Parathyroid adenoma (tissue), 2 donors: Measurements from ENCODE around the gene ESYT3.
"Not testable (repeated sequence)": the region's sequence is repeated elsewhere in the genome, so short reads cannot be mapped to it uniquely, and the experiment has no call there.

Experiments used
- H2AFZ ChIP-seq: fragments of 300-600 bp; sonication (generic); one replicate; pipeline ENCODE4 v1.7.0; 2017; ENCODE audit warnings: antibody characterized with exemption, mild to moderate bottlenecking
- H3K27ac ChIP-seq: fragments of 300-600 bp; sonication (generic); one replicate; pipeline ENCODE4 v1.7.0; 2017
- H3K27me3 ChIP-seq: fragments of 300-600 bp; sonication (generic); one replicate; pipeline ENCODE4 v1.7.0; 2017; ENCODE audit warnings: low read length; ENCODE audit not compliant: control insufficient read depth, insufficient read depth
- H3K36me3 ChIP-seq: fragments of 300-600 bp; sonication (generic); one replicate; pipeline ENCODE4 v1.7.0; 2017; ENCODE audit warnings: low read length; ENCODE audit not compliant: control insufficient read depth, insufficient read depth
- H3K4me1 ChIP-seq: fragments of 300-600 bp; sonication (generic); one replicate; pipeline ENCODE4 v1.7.0; 2017; ENCODE audit warnings: control low read depth
- H3K4me2 ChIP-seq: fragments of 300-600 bp; sonication (generic); one replicate; pipeline ENCODE4 v1.7.0; 2017; ENCODE audit warnings: low read length
- H3K4me3 ChIP-seq: fragments of 300-600 bp; sonication (generic); one replicate; pipeline ENCODE4 v1.7.0; 2017; ENCODE audit warnings: low read depth, low read length
- H3K79me2 ChIP-seq: fragments of 300-600 bp; sonication (generic); one replicate; pipeline ENCODE4 v1.7.0; 2017; ENCODE audit warnings: control low read depth
- H3K9ac ChIP-seq: fragments of 300-600 bp; sonication (generic); one replicate; pipeline ENCODE4 v1.7.0; 2017; ENCODE audit warnings: mild to moderate bottlenecking
- H3K9me3 ChIP-seq: fragments of 300-600 bp; sonication (generic); one replicate; pipeline ENCODE4 v1.7.0; 2017; ENCODE audit warnings: low read length; ENCODE audit not compliant: control insufficient read depth
- TF ChIP-seq, protein P1 (sequence below): fragments of 300-600 bp; sonication (generic); IDR thresholded peaks from one replicate; pipeline ENCODE4 v1.7.0; 2017; ENCODE audit warnings: antibody characterized with exemption, mild to moderate bottlenecking
- donor health status: primary hyperparathyroidism.

ESYT3 gene

DNA sequence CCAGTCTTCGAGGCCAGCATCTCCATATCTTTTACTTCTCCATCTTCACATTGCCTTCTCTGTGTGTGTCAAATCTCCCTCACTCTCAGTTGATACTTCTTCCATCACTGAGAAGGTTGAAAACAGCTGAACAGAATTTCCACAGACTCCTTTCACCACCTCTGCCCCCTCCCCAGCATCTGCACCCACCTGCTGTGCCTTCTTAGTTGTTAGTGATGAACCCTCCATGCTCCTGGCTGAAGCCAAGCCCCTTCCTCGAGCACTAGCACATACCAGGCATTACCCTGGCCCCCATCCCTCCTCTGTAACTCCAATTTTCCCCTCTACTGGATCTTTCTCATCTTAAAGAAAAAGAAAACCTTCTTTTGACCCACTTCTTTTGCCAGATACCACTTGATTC lies 27.8 kb upstream of the ESYT3 start:
- H3K79me2 ChIP-seq: no peaks in the 10 kb centered on the region
- no peak overlapping the region for H3K9ac ChIP-seq
- no peaks in the 10 kb centered on the region for H3K27me3 ChIP-seq
- no peaks in the 10 kb centered on the region for H3K9me3 ChIP-seq
- no peak overlapping the region for H3K4me3 ChIP-seq
- H3K4me2 ChIP-seq: no peak overlapping the region
- TF ChIP-seq, protein P1, sequence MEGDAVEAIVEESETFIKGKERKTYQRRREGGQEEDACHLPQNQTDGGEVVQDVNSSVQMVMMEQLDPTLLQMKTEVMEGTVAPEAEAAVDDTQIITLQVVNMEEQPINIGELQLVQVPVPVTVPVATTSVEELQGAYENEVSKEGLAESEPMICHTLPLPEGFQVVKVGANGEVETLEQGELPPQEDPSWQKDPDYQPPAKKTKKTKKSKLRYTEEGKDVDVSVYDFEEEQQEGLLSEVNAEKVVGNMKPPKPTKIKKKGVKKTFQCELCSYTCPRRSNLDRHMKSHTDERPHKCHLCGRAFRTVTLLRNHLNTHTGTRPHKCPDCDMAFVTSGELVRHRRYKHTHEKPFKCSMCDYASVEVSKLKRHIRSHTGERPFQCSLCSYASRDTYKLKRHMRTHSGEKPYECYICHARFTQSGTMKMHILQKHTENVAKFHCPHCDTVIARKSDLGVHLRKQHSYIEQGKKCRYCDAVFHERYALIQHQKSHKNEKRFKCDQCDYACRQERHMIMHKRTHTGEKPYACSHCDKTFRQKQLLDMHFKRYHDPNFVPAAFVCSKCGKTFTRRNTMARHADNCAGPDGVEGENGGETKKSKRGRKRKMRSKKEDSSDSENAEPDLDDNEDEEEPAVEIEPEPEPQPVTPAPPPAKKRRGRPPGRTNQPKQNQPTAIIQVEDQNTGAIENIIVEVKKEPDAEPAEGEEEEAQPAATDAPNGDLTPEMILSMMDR: no peak
- no peak overlapping the region for H2AFZ ChIP-seq
- no peaks in the 10 kb centered on the region for H3K36me3 ChIP-seq
- H3K4me1 ChIP-seq: no peaks in the 10 kb centered on the region
- no peak overlapping the region for H3K27ac ChIP-seq

GRCh38 chr3:138407236-138407907 lies 27.0 kb upstream of the ESYT3 start:
- no peaks in the 10 kb centered on the region for H3K79me2 ChIP-seq
- no peaks in the 10 kb centered on the region for H3K9me3 ChIP-seq
- H3K4me2 ChIP-seq: no peak overlapping the region
- H3K27me3 ChIP-seq: no peaks in the 10 kb centered on the region
- H3K27ac ChIP-seq: no peak overlapping the region
- H3K4me3 ChIP-seq: no peak overlapping the region
- H3K9ac ChIP-seq: no peak overlapping the region
- no peaks in the 10 kb centered on the region for H3K4me1 ChIP-seq
- H2AFZ ChIP-seq: no peak overlapping the region
- TF ChIP-seq, protein P1: no peak
- H3K36me3 ChIP-seq: no peaks in the 10 kb centered on the region

GRCh38 chr3:138408751-138409570 lies 25.5 kb upstream of the ESYT3 start:
- no peak overlapping the region for H3K9ac ChIP-seq
- TF ChIP-seq, protein P1: no peak
- H3K27ac ChIP-seq: no peak overlapping the region

GRCh38 chr3:138412821-138413551 lies 21.4 kb upstream of the ESYT3 start:
- Histone ChIP-seq H3K79me2 (no peaks in the 10 kb centered on the region), H3K36me3 (no peaks in the 10 kb centered on the region), H3K9me3 (no peaks in the 10 kb centered on the region), H3K4me1 (no peaks in the 10 kb centered on the region), H2AFZ (no peak overlapping the region), H3K9ac (no peak overlapping the region), H3K4me2 (no peak overlapping the region), H3K4me3 (no peak overlapping the region), H3K27ac (no peak overlapping the region), H3K27me3 (no peaks in the 10 kb centered on the region)
- TF ChIP-seq, protein P1: no peak

More at GRCh38 chr3:138408751-138409570, 25.5 kb upstream of the ESYT3 start:
- Histone ChIP-seq H3K4me2 (no peak overlapping the region), H3K4me1 (no peaks in the 10 kb centered on the region), H3K36me3 (no peaks in the 10 kb centered on the region), H3K27me3 (no peaks in the 10 kb centered on the region), H3K79me2 (no peaks in the 10 kb centered on the region), H2AFZ (no peak overlapping the region), H3K9me3 (no peaks in the 10 kb centered on the region), H3K4me3 (no peak overlapping the region)

GRCh38 chr3:138416236-138416635 lies 18.2 kb upstream of the ESYT3 start:
- not testable (repeated sequence) for H3K27me3 ChIP-seq, H3K4me1 ChIP-seq, H3K9ac ChIP-seq, H3K36me3 ChIP-seq, H3K9me3 ChIP-seq, H3K4me3 ChIP-seq, H2AFZ ChIP-seq, H3K4me2 ChIP-seq, H3K79me2 ChIP-seq, H3K27ac ChIP-seq
